ENCODE results near the gene CKAP2L. TPM values are rescaled to one million over a fixed set of nuclear protein-coding genes. Genes with fewer than 3 reads are reported as not detected.

CKAP2L gene
- total and polyA plus RNA-seq, 2 experiments from 2014 or later: 16.2 to 30.2 TPM

DNA sequence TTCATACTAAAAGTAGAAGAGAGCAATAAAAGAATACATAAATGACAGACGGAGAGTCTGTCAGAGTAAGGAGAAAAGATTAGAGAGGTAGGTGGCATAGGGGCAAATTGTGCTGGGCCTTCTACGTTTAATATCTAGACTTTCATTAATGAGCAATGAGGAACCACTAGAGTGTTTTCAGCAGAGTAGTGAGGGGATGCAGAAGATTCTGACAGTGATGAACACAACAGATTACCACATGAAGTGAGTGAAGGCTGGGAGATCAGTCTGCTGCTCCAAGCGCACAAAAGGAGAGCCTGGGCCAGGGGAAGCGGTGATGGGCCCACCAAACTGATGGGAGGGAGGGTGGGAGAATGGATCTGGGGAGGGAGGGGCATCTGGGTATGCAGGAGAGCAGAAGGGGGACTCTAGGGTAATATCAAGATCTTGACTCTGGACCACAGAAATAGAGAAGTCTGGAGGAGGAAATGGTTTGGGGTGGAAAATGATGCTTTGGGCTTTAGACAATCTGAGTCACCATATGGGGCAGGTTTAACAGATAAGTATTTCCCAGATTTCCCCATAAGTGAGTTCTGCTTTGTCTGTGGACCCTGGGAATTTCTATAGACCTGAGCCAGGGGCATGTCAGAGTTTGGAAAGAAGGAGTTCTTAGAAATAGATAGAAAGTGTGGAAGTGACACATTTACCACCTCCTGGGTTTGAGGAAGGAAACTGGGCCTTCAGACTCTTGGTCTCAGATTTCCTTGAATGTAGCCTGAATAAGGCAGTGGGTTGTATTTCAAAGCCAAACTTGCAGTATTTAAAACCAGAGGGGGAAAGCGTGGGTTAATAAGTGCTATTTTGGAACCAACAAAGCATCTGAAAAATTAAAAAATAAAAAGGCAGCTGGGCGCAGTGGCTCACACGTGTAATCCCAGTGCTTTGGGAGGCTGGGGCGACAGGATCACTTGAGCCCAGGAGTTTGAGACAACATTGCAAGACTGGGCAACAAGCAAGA is 34.9 kb upstream of the CKAP2L start (continued):
- TF ChIP-seq, protein P1, sequence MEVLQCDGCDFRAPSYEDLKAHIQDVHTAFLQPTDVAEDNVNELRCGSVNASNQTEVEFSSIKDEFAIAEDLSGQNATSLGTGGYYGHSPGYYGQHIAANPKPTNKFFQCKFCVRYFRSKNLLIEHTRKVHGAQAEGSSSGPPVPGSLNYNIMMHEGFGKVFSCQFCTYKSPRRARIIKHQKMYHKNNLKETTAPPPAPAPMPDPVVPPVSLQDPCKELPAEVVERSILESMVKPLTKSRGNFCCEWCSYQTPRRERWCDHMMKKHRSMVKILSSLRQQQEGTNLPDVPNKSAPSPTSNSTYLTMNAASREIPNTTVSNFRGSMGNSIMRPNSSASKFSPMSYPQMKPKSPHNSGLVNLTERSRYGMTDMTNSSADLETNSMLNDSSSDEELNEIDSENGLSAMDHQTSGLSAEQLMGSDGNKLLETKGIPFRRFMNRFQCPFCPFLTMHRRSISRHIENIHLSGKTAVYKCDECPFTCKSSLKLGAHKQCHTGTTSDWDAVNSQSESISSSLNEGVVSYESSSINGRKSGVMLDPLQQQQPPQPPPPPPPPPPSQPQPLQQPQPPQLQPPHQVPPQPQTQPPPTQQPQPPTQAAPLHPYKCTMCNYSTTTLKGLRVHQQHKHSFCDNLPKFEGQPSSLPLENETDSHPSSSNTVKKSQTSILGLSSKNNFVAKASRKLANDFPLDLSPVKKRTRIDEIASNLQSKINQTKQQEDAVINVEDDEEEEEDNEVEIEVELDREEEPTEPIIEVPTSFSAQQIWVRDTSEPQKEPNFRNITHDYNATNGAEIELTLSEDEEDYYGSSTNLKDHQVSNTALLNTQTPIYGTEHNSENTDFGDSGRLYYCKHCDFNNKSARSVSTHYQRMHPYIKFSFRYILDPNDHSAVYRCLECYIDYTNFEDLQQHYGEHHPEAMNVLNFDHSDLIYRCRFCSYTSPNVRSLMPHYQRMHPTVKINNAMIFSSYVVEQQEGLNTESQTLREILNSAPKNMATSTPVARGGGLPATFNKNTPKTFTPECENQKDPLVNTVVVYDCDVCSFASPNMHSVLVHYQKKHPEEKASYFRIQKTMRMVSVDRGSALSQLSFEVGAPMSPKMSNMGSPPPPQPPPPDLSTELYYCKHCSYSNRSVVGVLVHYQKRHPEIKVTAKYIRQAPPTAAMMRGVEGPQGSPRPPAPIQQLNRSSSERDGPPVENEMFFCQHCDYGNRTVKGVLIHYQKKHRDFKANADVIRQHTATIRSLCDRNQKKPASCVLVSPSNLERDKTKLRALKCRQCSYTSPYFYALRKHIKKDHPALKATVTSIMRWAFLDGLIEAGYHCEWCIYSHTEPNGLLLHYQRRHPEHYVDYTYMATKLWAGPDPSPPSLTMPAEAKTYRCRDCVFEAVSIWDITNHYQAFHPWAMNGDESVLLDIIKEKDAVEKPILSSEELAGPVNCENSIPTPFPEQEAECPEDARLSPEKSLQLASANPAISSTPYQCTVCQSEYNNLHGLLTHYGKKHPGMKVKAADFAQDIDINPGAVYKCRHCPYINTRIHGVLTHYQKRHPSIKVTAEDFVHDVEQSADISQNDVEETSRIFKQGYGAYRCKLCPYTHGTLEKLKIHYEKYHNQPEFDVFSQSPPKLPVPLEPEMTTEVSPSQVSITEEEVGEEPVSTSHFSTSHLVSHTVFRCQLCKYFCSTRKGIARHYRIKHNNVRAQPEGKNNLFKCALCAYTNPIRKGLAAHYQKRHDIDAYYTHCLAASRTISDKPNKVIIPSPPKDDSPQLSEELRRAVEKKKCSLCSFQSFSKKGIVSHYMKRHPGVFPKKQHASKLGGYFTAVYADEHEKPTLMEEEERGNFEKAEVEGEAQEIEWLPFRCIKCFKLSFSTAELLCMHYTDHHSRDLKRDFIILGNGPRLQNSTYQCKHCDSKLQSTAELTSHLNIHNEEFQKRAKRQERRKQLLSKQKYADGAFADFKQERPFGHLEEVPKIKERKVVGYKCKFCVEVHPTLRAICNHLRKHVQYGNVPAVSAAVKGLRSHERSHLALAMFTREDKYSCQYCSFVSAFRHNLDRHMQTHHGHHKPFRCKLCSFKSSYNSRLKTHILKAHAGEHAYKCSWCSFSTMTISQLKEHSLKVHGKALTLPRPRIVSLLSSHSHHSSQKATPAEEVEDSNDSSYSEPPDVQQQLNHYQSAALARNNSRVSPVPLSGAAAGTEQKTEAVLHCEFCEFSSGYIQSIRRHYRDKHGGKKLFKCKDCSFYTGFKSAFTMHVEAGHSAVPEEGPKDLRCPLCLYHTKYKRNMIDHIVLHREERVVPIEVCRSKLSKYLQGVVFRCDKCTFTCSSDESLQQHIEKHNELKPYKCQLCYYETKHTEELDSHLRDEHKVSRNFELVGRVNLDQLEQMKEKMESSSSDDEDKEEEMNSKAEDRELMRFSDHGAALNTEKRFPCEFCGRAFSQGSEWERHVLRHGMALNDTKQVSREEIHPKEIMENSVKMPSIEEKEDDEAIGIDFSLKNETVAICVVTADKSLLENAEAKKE (CRISPR knock-in tag; IDR thresholded peaks at IDR 0.05): no peak
- TF ChIP-seq ZNF114 (CRISPR knock-in tag; IDR thresholded peaks at IDR 0.05): no peak

DNA sequence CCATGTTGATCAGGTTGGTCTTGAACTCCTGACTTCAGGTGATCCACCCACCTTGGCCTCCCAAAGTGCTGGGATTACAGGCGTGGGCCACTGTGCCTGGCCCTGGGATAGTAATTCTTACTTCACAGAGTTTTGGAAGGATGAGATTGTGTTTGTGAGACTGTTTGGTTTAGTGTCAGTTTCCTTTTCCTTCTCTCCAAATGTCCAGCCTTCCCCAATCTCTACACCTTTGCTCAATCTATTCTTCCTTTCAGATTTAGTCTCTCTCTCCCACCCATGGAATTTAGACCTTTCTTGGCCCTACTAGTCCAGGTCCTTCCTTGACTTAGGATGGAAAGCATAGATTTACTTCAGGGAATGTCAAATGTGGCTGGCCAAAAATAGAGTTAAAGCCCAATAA is 32.1 kb upstream of the CKAP2L start:
- peaks cover 15% of the 10 kb centered on the region; the same call in 2 of the 3 replicates for H3K4me1 Mint-ChIP-seq
- no peak overlapping the region for H3K27ac Mint-ChIP-seq
- no peaks in the 10 kb centered on the region; the same call in 2 of the 3 replicates for H3K9me3 Mint-ChIP-seq
- Histone ChIP-seq H3K9me2 (ENCODE audit: insufficient read depth) (no peaks in the 10 kb centered on the region; the same call in 1 of the 2 replicates), H3K4me3 (no peak overlapping the region), H3K27ac (ENCODE audit: low read depth) (no peak overlapping the region), H3K27me3 (ENCODE audit: insufficient read depth) (no peaks in the 10 kb centered on the region), H3K4me1 (ENCODE audit: insufficient read depth) (peaks cover 8% of the 10 kb centered on the region), H4K20me1 (replicated peaks; ENCODE audit: insufficient read depth) (no peaks in the 10 kb centered on the region), H3K4me2 (no peak overlapping the region), H3F3A (replicated peaks; ENCODE audit: low read depth) (no peaks in the 10 kb centered on the region), H3K36me3 (ENCODE audit: insufficient read depth) (no peaks in the 10 kb centered on the region), H2AFZ (no peak overlapping the region), H3K79me2 (replicated peaks; ENCODE audit: insufficient read depth) (no peaks in the 10 kb centered on the region)
- peaks cover 8% of the 10 kb centered on the region for H3K27me3 Mint-ChIP-seq (ENCODE audit: insufficient read depth, low read depth, poor library complexity)
- peaks cover 9% of the 10 kb centered on the region; the same call in 2 of the 3 replicates for H3K36me3 Mint-ChIP-seq (ENCODE audit: low read depth)
- no peak overlapping the region for H3K4me3 Mint-ChIP-seq
- ATAC-seq (no peak), DNase-seq (ENCODE audit: low spot score) (no peak)
- TF ChIP-seq JUNB (IDR thresholded peaks at IDR 0.05; ENCODE audit: unreplicated experiment) (no peak), ZNF114 (CRISPR knock-in tag; IDR thresholded peaks at IDR 0.05) (no peak), ZNF331 (CRISPR knock-in tag; IDR thresholded peaks at IDR 0.05; ENCODE audit: low read depth) (no peak), CREB1 (CRISPR knock-in tag; IDR thresholded peaks at IDR 0.05; ENCODE audit: low read depth) (no peak), NANOG (IDR thresholded peaks at IDR 0.05; ENCODE audit: borderline replicate concordance) (no peak), POLR2AphosphoS5 (IDR thresholded peaks at IDR 0.05; ENCODE audit: low read depth) (no peak), EZH2phosphoT487 (IDR thresholded peaks at IDR 0.05; ENCODE audit: unreplicated experiment) (no peak), EZH2 (IDR thresholded peaks at IDR 0.05; ENCODE audit: low read depth, unreplicated experiment) (no peak)
- TF ChIP-seq, protein P2, sequence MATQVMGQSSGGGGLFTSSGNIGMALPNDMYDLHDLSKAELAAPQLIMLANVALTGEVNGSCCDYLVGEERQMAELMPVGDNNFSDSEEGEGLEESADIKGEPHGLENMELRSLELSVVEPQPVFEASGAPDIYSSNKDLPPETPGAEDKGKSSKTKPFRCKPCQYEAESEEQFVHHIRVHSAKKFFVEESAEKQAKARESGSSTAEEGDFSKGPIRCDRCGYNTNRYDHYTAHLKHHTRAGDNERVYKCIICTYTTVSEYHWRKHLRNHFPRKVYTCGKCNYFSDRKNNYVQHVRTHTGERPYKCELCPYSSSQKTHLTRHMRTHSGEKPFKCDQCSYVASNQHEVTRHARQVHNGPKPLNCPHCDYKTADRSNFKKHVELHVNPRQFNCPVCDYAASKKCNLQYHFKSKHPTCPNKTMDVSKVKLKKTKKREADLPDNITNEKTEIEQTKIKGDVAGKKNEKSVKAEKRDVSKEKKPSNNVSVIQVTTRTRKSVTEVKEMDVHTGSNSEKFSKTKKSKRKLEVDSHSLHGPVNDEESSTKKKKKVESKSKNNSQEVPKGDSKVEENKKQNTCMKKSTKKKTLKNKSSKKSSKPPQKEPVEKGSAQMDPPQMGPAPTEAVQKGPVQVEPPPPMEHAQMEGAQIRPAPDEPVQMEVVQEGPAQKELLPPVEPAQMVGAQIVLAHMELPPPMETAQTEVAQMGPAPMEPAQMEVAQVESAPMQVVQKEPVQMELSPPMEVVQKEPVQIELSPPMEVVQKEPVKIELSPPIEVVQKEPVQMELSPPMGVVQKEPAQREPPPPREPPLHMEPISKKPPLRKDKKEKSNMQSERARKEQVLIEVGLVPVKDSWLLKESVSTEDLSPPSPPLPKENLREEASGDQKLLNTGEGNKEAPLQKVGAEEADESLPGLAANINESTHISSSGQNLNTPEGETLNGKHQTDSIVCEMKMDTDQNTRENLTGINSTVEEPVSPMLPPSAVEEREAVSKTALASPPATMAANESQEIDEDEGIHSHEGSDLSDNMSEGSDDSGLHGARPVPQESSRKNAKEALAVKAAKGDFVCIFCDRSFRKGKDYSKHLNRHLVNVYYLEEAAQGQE (IDR thresholded peaks at IDR 0.05; ENCODE audit: unreplicated experiment): no peak
- TF ChIP-seq, protein P3, sequence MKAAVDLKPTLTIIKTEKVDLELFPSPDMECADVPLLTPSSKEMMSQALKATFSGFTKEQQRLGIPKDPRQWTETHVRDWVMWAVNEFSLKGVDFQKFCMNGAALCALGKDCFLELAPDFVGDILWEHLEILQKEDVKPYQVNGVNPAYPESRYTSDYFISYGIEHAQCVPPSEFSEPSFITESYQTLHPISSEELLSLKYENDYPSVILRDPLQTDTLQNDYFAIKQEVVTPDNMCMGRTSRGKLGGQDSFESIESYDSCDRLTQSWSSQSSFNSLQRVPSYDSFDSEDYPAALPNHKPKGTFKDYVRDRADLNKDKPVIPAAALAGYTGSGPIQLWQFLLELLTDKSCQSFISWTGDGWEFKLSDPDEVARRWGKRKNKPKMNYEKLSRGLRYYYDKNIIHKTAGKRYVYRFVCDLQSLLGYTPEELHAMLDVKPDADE (IDR thresholded peaks at IDR 0.05): no peak

Measured in GM23338 (cell line).